Central memory CD4-positive, alpha-beta T cell (primary cell): ENCODE results near the gene PPP2R2C.

Experiments used
- DNase-seq: peaks from one replicate; pipeline ENCODE4 v3.0.0; 2022

PPP2R2C gene

DNA sequence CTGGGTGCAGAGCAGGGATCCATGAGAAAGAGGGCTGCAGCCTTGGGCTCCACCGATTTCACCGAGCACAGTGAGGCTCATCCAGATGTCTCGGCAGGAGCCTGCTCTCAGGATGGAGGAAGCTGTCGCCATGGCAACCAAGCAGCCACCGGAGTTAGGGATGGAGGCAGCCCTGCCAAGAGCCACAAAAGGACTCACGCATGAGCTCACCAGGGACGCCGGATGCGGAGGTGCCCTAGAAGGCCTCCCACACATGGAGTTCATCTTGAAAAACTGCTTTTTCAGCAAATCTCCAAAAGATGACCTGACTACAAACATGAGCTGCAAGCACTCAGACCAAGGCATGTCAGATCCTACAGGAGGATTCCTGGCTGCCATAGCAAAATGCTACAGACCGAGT is 112.0 kb downstream of the PPP2R2C start:
- no peak for DNase-seq

DNA sequence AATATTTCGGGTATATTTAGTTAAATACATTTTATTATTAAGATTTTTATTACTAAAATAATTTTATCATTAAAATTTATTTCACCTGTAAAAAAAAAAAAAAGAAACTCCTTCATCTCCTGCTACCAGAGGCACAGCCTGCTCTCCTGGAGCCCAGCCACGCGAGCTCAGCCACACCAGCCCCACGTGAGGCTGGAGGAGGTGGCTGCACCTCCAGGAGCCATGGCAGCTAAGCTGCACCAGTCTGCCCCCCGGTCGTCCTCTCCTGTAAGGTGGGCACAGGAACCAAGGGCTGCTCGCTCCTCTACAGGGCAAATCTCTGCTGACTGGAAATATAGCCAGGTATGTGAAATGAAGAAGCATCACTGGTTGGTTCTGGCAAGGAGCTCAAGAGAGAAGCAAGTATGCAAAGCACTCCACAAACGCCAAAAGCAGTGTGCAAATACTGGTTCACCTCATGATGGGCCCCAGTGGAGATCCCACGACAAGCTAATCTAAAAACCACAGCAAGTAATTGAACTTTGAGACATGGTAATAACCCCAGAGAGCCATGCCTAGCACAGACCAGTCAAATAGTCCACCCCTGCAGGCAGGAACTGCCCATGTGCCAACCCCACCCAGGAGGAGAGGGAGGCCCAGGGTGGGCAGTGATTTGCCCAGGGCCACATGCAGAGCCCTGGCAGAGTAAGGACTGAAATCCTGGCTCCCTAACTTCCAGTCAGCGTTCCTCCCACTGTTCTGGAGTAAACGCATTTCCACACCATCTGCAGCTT is 112.7 kb downstream of the PPP2R2C start:
- DNase-seq: no peak

DNA sequence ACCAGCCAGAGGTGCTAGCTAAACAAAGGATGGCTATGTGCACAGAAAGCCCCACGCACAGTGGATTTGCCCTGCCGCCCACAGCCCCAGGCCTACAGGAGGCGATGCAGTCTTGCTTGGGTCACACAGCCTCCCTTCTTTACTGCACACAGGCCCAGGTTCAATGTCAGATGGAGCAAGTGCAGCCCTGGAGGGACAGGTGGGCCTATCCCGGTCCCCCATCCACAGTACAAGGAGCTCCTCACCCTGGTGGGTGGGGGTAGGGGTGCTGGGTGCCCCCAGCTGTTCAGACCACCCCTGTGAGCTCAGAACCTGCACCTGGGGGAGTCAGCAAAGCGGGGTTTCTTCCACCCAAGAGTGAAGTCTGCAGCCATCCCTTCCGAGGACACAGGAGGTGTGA is 114.9 kb downstream of the PPP2R2C start:
- no peak for DNase-seq

DNA sequence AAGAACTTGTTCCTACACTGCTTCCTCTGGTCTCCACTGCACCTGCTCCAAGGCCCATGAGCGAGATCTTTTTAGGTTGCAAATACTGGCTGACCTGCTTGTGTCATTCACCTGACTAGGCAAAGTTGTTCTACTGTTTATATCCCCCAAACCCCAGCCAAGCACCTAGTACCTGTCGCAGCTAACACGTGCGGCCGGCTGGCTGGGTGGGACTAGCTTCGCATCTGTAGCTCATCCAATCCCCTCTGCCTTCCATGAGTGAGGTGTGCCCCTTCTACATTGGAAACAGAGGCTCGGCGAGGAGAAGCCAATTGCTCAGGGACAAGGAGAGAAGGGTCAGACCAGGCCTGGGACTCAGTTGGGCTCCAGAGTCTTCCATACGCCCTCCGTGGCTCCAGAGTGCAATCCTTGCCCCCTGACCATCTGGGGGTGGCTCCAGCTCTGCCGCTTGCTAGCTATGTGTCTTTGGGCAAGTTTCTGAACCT is 116.3 kb downstream of the PPP2R2C start:
- DNase-seq: no peak

DNA sequence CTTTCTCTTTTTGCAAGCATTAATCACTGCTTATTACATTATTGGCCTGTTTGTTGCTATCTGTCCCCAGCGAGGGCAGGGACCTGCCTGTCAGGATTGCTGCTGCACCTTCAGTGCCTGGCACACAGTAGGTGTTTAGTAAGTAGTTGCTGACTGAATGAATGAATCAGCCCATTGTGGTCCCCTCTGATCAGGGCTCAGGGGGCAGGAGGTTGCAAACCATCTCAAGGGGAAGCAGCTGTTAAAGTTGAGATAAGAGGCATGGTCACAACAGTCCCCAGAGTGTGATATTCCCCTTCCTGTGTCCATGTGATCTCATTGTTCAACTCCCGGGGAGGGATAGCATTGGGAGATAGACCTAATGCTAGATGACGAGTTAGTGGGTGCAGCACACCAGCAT is 117.4 kb downstream of the PPP2R2C start:
- no peak for DNase-seq

DNA sequence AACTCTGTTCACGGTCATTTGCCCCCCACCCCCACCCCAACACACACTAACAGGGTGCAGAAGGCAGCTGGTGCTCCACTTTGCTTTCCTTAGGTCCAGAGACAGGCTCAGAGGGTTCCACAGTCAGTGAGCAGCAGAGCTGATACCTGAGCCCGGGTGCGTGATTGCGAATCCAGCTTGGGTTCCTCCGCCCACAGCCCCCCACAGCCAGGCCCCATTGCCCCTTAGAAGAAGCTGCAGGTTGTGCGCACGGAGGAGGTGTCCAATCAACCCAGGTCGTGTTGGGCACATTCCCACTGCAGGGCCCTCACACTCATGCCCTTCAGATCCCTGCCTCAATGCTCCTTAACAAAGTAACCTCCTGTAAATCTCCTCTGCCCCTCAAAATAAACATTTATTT is 117.8 kb downstream of the PPP2R2C start:
- no peak for DNase-seq

DNA sequence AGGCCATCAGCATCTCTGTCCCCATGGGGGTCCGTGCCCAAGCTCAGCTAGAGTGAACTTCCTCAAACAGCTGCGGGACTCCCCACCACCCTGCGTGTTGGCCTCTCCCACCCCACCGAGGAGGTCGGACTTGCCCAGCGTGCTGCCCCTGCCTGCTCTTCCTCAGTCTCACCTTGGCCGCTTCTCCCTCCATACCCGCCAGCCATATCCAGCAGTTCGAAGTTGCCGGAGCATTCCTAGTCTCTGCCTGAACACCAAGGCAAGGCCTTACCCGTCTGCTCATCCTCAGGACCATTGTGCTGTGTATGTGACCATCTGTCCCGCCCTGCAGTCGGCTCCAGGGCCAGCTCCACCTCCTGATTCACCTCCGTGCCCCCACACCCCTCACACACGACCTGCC is 118.3 kb downstream of the PPP2R2C start:
- DNase-seq: no peak

DNA sequence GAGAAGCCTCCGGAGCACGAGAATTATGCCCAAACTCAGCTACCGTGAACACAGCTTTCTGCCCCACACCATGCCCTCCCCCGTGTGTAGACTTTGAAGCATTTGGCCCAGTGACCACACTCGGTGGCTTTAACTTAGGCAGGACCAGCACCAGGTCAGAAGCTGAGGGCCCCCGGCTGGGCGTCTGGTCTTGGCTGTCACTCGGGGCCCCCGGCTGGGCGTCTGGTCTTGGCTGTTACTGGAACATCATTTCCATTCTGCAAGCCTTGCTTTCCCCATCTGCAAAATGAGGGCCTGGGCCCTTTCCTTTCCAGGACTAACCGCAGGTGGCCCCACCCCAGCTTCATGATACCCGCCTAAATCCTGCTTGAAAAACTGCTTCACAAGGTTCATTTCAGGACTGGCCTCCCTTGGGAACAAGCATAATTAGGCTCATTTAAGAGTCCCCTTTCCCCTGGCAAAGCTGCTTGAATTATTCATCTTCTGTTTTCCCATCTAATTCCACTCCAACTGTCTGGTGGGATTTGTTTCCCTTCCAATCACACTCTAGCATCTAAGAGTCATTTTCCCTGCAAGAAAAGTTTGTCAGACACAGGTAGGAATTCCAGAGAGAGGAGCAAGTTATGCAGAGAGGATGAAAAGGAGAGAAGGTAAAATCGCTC is 120.3 kb downstream of the PPP2R2C start:
- DNase-seq: no peak

DNA sequence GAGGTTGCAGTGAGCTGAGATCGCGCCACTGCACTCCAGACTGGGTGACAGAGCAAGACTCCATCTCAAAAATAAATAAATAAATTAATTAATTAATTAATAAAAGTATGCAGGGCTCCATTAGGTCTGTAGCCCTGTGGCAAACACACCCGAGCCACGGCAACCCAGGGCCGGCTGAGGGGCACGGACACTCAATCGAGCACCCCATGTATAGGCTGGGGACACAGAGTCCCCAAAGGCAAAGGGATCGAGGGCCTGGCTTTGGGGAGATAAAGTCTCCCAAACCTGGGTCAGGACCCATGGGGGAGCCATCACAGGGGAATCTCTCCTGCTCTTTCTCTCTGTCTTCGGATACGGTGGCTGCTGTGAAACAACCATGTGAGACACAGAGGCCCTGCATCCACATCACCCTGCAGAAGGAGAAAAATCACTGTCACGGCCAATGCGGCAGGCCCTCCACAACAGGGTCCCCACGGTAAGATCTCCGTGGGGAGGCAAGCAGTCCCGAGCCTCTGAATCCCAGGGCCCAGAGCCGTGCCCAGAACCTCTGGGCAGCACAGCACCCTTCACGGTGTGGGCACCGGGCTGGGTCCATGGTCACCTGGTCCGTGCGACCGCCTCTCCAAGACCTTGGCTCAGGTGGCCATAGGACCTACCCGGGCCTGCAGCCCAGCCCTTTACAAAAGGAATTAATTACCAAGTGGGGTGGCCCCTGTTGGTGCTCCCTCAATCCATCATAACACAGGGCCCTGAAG is 121.0 kb downstream of the PPP2R2C start:
- DNase-seq: no peak

DNA sequence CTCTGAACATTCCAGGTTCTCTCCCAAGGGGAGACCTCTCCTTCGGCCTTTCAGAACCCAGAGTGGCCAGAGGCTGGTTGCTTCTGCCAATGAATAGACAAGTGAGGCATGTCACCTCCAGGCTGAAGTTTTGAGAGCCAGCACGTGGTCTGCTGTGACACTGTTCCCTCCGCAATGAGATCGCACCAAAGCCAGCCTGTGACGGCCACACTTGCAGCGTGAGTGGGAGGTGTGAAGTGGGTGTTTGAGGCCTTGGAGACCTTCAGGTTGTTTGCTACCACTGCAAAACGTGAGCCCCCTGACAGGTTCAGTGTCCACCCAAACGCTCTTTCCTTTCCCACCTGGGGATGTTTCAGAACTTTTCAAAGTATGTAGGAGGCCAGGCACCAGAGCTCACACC is 121.8 kb downstream of the PPP2R2C start:
- no peak for DNase-seq

DNA sequence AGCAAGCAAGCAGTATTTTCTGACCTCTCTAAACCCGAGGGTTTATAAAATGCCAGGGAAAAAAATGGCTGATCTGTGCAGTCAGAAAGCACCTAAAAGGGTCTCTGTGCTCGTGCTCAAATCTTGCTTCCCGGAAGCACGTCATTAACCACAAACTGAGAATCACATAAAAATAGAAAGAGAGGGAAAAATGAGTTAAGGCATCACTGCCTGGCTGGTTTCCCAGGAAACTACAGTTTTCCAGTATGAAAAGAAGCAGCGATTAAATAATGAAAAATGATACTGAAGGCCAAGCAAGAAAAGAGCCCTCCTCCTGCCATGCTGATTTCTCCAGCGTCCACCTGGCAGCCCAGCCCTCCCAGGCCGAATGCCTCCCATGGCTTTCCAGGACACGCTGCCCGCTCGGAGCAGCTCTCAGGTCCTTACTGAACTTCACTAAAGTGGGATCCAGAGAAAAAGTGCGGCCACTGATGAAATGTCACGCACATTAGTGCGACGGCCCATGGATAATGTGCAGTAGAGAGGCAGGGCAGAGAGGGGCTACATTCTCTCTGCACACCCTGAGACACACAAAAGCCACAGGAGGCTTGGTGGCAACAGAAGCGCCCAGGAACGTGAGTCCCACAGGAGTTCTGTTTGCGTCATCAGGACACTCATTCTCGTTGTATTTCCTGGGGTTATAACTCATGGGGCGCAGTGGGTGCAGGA is 122.4 kb downstream of the PPP2R2C start:
- no peak for DNase-seq

DNA sequence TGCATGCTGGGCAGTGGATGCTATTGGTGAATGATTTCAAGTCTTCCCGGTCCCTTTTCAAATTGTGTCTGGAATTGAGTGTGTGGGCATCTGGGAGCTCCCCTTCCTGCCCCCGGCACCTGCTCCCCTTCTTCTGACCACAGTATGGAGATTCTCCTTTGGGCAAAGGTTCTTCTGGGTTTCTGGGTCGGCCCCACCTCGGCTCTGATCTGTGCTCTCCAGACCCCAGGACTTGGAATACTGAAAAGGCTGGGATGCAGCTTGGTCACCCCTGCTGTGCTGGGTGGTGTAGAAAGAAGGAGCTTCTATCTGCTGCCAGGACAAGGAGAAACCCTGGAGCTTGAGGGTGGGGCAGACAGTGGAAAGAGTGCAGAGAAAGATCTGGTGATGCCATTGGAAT is 124.0 kb downstream of the PPP2R2C start:
- DNase-seq: no peak

DNA sequence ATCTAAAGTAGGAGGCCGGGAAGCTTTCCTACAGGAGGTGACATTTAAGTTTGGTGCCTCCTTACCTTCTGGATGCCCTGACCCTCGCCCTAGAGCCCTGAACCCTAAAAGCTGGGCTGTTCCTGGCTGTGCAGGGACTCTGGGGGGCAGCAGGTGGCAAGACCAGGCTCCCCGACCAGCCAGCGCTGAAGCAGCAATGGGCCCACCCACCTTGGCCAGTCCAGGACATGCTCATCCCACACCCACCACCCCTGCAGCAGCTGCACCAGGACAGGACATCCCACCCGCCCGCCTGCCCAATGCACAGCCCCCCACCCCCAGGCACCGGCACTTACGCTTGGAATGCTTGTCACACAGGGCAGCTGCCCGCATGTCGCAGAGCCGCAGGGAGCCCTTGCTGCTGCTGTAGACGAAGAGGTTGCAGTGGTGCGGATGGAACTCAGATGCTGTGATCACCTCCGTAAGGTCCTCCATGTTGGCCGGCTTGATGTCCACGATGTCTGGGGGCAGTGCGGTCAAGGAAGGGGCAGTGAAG is 124.8 kb downstream of the PPP2R2C start:
- DNase-seq: no peak

DNA sequence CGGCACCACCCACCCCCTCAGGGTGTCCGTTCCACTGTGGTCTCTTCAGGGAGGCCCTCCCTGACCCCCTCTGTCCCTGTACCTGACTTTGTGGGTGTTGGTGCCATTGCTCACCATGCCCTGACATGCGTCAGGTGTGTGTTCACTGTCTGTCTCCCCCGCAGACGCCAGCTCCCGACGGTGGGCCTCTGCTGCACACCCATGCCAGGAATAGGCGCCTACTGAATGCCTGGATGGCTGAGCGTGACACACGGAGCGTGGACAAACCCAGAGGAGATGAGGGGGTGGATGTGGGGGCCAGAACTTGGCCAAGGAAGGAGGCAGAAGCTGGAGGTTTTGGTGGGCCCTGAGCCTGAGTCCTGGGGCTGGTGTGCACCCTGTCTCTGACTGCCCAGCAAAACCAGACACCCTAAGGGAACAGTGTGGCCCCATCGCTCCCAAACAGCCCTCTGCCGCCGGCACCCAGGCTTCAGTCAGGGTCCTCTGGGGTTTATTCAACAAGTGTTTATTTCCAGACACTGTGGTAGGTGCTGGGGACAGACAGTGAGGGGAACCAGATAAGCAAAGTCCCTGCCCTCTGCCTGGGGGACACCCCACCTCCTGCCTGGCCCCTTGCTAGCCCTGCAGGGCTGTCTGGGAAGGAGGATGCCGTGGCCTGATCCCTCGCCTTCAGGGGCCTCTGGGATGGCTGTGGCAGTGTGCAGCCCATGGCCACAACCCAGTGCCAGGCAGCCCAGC is 125.9 kb downstream of the PPP2R2C start:
- DNase-seq: no peak

DNA sequence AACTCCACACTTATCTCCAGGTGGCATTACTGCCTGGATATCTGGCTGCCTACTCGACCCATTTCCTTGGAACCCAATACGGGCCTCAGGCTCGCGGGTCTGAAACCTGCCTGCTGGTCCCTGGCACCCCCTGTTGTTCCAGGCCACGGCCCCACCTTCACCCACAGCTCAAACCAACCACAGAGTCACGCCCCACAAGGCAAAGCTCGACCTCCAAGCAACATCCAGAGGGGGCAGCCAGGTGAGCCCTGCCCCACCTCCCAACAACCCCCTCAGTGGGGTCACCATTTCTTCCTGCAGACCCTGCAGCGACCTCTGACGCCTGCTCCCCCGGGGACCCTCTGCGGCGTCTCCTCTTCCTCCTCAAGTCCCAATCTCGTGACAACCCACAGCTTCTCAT is 126.5 kb downstream of the PPP2R2C start:
- no peak for DNase-seq

DNA sequence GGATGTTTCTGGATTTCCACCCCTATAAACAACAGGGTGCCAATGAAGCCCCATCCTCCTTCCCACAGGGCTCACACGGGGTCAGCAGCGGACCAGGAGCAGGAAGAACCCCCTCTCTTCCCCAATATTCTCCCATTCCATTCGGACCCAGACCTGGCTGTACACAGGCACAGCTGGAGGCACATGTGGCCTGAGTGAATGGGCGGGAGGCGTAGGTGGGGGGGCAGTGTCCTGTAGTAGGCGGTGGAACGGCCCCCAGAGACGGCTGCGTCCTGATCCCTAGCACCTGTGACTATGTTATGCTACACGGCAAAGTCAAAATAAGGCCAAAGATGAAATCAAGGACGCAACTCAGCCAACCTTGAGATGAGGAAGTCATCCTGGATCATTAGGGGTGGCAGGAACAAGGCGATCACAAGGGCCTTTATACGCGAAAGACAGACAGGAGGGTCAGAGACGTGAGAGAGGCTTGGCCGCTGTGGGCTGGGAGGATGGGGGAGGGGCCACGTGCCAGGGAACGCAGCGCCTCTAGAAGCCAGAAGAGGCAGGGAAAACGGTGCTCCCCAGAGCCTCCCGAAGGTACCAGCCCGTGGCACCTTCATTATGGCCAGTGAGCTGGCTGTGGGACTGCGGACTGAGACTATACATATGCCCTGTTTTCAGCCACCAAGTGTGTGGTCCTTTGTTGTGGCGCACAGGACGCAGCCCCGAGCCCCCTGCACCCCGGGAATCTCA is 127.2 kb downstream of the PPP2R2C start:
- no peak for DNase-seq

DNA sequence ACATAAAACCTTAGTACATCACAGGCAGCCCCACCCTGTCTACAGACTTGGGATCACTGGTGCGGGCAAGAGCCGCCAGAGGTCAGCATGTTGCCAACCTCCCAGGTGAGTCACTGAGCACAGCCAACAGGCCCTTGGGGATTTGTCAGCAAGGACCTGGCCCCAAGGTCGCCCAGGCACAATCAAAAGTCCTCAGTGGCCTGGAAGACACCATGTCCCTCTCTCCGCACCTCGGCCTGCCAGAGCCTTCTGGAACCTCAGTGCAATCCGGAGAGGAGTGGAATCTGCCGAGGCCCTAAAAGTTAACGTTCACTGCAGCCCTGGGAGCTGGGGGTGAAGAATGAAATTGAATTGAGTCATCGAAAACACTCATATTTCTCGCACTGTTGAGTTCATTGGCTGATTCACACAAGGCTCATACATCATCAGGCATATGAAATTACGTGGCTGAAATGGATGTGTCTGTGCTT is 128.4 kb downstream of the PPP2R2C start:
- DNase-seq: no peak

DNA sequence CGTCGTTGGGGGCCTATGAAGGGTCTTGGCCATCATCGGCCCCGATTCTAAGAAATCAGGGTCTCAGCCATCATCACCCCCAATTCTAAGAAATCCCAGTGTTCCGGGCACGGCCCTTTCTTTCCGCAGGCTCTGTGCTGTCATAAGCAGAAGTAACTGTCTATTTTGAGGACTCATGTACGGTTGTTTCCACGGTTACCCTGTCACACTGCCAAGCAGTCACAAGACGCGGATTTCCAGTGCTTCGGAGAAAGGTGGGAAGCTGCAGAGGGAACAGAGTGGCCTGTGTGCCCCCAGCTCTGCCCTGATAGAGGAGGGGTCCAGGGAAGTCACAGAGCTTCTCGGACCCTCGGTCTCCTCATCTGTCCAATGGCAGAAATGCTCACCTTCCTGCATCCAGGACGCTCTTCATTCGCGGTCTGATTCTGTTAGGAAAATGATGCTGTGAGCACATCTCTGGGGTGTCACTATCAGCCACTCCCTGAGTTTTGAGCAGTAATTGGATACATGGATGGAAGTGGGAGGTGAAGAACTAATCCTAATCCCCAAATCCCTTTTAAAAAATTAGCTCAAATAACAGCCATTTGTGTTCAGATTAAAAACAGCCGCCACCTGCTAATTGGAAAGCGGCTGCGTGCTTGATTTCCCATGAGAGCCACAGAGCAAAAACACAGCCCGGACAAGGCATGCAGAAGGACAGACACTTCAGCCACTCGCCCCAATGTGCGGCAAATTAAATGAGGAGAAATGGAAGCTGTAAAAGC is 129.7 kb downstream of the PPP2R2C start:
- DNase-seq: no peak

DNA sequence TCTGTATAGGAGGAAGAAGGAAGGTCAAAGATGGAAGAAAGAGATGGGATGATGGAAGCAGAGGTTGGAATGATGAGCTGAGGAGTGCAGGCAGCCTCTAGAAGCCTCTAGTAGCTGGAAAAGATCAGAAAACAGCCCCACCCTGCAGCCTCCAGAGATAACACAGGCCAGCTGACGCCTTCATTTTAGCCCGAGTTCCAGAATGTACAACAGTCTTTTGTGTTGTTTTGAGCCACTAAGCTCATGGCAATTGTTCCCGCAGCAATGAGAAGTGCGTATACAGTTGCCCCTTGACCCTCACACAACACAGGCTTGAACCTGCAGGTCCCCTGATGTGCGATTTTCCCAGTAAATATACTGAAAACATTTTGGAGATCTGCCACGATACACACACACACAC is 130.7 kb downstream of the PPP2R2C start:
- no peak for DNase-seq

DNA sequence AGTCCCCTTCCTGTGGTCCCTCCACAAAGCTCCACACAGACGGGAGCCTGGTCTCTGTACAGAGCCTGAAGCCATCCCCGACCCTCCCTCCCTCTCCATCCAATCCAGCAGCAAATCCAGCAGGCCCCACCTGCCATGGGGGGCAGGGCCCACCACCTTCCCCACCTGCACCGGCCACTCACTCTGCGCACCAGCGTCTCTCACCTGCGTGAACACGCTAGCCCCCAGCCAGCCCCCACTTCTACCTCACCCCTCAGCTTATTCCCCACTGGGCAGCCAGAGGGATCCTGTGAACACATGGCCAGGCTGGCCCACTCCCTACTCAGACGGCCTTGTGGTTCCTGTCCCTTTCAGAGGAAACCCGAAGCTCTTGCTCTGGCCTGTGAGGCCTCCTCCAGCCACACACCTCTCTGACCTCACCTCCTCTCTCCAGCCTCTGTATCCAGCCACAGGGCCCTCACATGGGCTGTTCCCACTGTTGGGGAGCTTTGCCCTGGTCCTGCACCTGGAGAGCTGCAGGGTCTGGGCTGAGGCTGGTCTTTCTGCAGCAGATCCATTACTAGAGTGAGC is 131.9 kb downstream of the PPP2R2C start:
- DNase-seq: no peak
